GM18511 (cell line): ENCODE measurements around the gene GABRB1.

Experiments
- ATAC-seq: cut with Tn5 transposase; IDR thresholded peaks from one replicate; pipeline ENCODE4 v1.9.1; 2021; ENCODE audit warnings: mild to moderate bottlenecking, moderate library complexity; ENCODE audit not compliant: unreplicated experiment

GABRB1 gene

GRCh38 chr4:47463235-47463956, 432.0 kb downstream of the GABRB1 start, which contains the start of gene COMMD8:
Gene COMMD8 (minus strand): TSS chr4:47463702. CDS start chr4:47463651, 51 bp downstream.
- peak; percentile 90 for ATAC-seq

DNA sequence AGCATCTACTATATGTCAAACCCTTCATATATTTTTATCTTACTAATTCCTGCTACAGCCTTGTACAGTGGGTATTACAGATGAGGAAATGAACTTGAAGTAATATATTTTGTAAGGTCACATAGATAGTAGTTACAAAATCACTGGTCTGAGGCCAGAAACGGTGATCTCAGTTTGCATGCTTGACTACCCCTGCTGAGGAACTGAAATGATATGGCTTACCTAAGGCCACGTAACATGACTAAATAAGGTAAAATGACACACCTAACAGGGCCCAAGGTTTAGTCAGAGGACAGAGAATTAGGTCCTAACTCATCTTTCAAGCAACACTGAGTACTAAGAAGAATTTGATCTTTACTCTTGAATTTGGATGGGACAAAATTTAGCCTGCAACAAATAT, 433.6 kb downstream of the GABRB1 start:
- peak; percentile 17 for ATAC-seq

GRCh38 chr4:47466056-47466785, 434.9 kb downstream of the GABRB1 start:
- ATAC-seq: no peak

- ATAC-seq: no peak
Observed at GRCh38 chr4:47468706-47469365, 437.5 kb downstream of the GABRB1 start.

DNA sequence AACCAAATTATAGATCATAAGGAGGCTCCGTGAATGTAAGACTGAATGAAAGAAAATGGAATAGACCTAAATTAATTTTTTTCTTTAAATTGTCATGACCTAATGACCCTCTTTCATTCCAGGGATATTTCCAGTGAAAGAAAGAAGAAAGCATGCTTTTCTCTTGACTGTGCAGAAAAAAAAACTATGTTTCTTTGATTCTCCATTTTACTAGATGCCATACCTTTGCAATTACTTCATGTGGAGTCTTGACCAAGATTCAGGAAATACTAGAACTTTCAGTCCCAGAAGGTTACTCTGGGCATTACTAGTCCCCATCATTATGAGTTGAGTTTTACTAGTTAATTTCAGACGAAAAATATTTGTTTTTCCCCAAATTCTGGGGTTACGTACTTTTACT, 438.6 kb downstream of the GABRB1 start:
- no peak for ATAC-seq

GRCh38 chr4:47471064-47471463, 439.7 kb downstream of the GABRB1 start:
- no peak for ATAC-seq

DNA sequence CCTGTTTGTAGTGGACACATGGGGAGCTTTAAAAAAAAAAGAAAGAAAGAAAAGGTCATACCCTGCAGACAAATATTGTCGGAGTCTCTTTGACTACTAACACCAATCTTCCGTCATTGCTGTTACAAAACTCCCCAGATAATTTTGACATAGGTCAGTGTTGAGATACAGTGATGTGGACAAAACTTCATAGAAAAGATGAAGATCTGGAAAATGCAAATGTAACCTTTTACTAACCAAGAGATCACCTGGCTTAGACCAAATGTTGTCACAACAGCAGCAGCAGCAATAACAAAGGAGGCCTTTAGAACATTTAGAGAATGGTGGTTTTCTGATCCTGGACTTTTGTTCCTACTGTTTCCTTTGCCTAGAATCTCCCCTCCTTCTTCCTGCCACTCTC, 440.2 kb downstream of the GABRB1 start:
- no peak for ATAC-seq

DNA sequence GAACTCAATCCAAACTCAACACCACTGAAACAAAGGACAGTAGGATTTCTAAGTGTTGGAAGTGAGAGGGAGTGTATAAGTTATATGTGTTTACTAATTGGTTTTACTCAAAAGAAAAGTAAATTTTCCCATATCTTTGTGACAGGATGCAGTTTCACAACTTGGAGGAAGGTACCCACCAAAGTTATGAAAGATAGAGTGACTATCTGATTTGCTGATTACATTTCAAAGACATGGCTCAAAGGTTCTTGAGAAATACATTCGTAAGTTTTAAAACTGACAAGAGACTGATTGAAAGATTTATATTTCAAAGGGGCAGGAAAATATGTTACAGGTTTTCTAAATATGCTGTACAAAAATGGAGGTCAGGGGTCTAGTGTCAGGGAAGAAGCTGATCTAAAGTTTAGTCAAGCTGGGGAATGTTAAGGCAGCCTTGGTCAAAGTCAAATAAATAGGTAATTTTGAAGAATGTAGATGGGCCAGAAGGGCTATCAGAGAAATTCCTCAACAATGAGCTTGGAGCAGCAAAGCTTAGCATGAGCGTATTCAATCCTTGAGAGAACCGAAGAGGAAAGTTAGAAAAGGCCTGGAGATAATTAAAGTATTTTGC, 441.9 kb downstream of the GABRB1 start:
- ATAC-seq: no peak

GRCh38 chr4:47474799-47475198, 443.4 kb downstream of the GABRB1 start:
- ATAC-seq: no peak

- no peak for ATAC-seq
Observed at GRCh38 chr4:47475411-47475810, 444.0 kb downstream of the GABRB1 start.
